GM23338 (cell line): ENCODE measurements around the gene FBXO38. TPM values are rescaled to one million over a fixed set of nuclear protein-coding genes. Genes with fewer than 3 reads are reported as not detected.

ENCODE experiments used
- ATAC-seq: fragments of 200-7000 bp; cut with Tn5 transposase; 3 replicates; pipeline ENCODE4 v1.9.1; 2020
- DNase-seq: peaks from one replicate; pipeline ENCODE4 v3.0.0-alpha.2; 2015; ENCODE audit warnings: low spot score
- H2AFZ ChIP-seq: fragments of 200-600 bp; sonication (generic); 2 replicates; pipeline ENCODE4 v1.8.0; 2016; ENCODE audit warnings: antibody characterized with exemption, mild to moderate bottlenecking, moderate library complexity
- H3F3A ChIP-seq: fragments of 200-600 bp; sonication (generic); replicated peaks from 2 replicates; pipeline ENCODE4 v1.8.0; 2017; ENCODE audit warnings: antibody characterized with exemption, mixed run types, low read depth
- H3K27ac ChIP-seq: fragments of 200-600 bp; sonication (generic); 2 replicates; pipeline ENCODE4 v1.6.1; 2016; ENCODE audit warnings: low read depth
- H3K27me3 ChIP-seq: fragments of 200-600 bp; sonication (generic); 2 replicates; pipeline ENCODE4 v1.8.0; 2016; ENCODE audit warnings: mild to moderate bottlenecking, mixed run types, moderate library complexity; ENCODE audit not compliant: insufficient read depth
- H3K36me3 ChIP-seq: fragments of 200-600 bp; sonication (generic); 2 replicates; pipeline ENCODE4 v1.8.0; 2016; ENCODE audit warnings: mild to moderate bottlenecking; ENCODE audit not compliant: insufficient read depth
- H3K4me1 ChIP-seq: fragments of 200-600 bp; sonication (generic); 2 replicates; pipeline ENCODE4 v1.8.0; 2016; ENCODE audit warnings: mild to moderate bottlenecking, moderate library complexity; ENCODE audit not compliant: insufficient read depth
- H3K4me2 ChIP-seq: fragments of 200-600 bp; sonication (generic); 2 replicates; pipeline ENCODE4 v1.7.1; 2017; ENCODE audit warnings: mixed run types
- H3K4me3 ChIP-seq: fragments of 200-600 bp; sonication (generic); 2 replicates; pipeline ENCODE4 v1.6.1; 2016; ENCODE audit warnings: mixed run types
- H3K79me2 ChIP-seq: fragments of 200-600 bp; sonication (generic); replicated peaks from 2 replicates; pipeline ENCODE4 v1.8.0; 2017; ENCODE audit warnings: mild to moderate bottlenecking; ENCODE audit not compliant: insufficient read depth
- H3K9me2 ChIP-seq: fragments of 200-600 bp; sonication (generic); 2 replicates; pipeline ENCODE4 v1.8.0; 2017; ENCODE audit not compliant: insufficient read depth
- H4K20me1 ChIP-seq: fragments of 200-600 bp; sonication (generic); replicated peaks from 2 replicates; pipeline ENCODE4 v1.8.0; 2017; ENCODE audit warnings: mild to moderate bottlenecking; ENCODE audit not compliant: insufficient read depth
- H3K27ac Mint-ChIP-seq: 2 replicates; pipeline ENCODE4 v1.8.0; 2020; ENCODE audit warnings: inconsistent platforms, mild to moderate bottlenecking, moderate library complexity, mixed read lengths
- H3K27me3 Mint-ChIP-seq: 3 replicates; pipeline ENCODE4 v1.8.0; 2022; ENCODE audit warnings: low read depth, mild to moderate bottlenecking, moderate library complexity, mixed read lengths, inconsistent platforms; ENCODE audit not compliant: insufficient read depth, poor library complexity
- H3K36me3 Mint-ChIP-seq: 3 replicates; pipeline ENCODE4 v1.8.0; 2021; ENCODE audit warnings: low read depth, mild to moderate bottlenecking, inconsistent platforms, moderate library complexity, mixed read lengths
- H3K4me1 Mint-ChIP-seq: 3 replicates; pipeline ENCODE4 v1.8.0; 2020; ENCODE audit warnings: mild to moderate bottlenecking, inconsistent platforms, mixed read lengths
- H3K4me3 Mint-ChIP-seq: 3 replicates; pipeline ENCODE4 v1.8.0; 2021; ENCODE audit warnings: moderate library complexity, mild to moderate bottlenecking, inconsistent platforms, mixed read lengths
- H3K9me3 Mint-ChIP-seq: 3 replicates; pipeline ENCODE4 v1.8.0; 2020; ENCODE audit warnings: moderate library complexity, mild to moderate bottlenecking, inconsistent platforms, mixed read lengths
- CREB1 ChIP-seq: fragments of 250-450 bp; sonication (Bioruptor Pico); IDR thresholded peaks from 2 replicates; pipeline ENCODE4 v1.5.0; 2020; ENCODE audit warnings: low read depth, mild to moderate bottlenecking, moderate library complexity
- CTCF ChIP-seq, 2 experiments: fragments of 200-600 bp in 1 of 2; sonication (generic) in 1 of 2; conservative IDR thresholded peaks; 2 replicates each; pipeline versions ENCODE4 v1.5.1 to v1.6.1; 2016 to 2017; ENCODE audit warnings: antibody characterized with exemption in 2 of 2, low read depth in 2 of 2, mild to moderate bottlenecking in 2 of 2, moderate library complexity in 1 of 2
- ETS1 ChIP-seq: IDR thresholded peaks from 2 replicates; pipeline ENCODE4 v1.6.1; 2016; ENCODE audit warnings: antibody characterized with exemption
- EZH2 ChIP-seq: fragments of 200-600 bp; sonication (generic); IDR thresholded peaks from one replicate; pipeline ENCODE4 v1.8.0; 2017; ENCODE audit warnings: antibody characterized with exemption, mild to moderate bottlenecking, low read depth; ENCODE audit not compliant: unreplicated experiment
- EZH2phosphoT487 ChIP-seq: fragments of 200-600 bp; sonication (generic); IDR thresholded peaks from one replicate; pipeline ENCODE4 v1.8.1; 2018; ENCODE audit warnings: antibody characterized with exemption; ENCODE audit not compliant: unreplicated experiment
- JUNB ChIP-seq: IDR thresholded peaks from one replicate; pipeline ENCODE4 v1.6.1; 2016; ENCODE audit warnings: antibody characterized with exemption; ENCODE audit not compliant: unreplicated experiment
- NANOG ChIP-seq: IDR thresholded peaks from 2 replicates; pipeline ENCODE4 v1.6.1; 2016; ENCODE audit warnings: antibody characterized with exemption, borderline replicate concordance
- POLR2AphosphoS5 ChIP-seq: IDR thresholded peaks from 2 replicates; pipeline ENCODE4 v1.6.1; 2016; ENCODE audit warnings: antibody characterized with exemption, low read depth
- ZNF331 ChIP-seq: fragments of 250-450 bp; sonication (Bioruptor Pico); IDR thresholded peaks from 2 replicates; pipeline ENCODE4 v1.5.0; 2020; ENCODE audit warnings: low read depth, mild to moderate bottlenecking, moderate library complexity
- ZNF462 ChIP-seq: fragments of 250-450 bp; sonication (Bioruptor Pico); IDR thresholded peaks from 2 replicates; pipeline ENCODE4 v1.5.0; 2020; ENCODE audit warnings: mild to moderate bottlenecking, moderate library complexity
- polyA plus RNA-seq: library from polyadenylated mRNA; unstranded; fragments of >200 nt; fragmentation: Nextera tagmentation; extraction: Ambion mirVana; gene quantifications from 2 replicates; pipeline ENCODE4 v1.2.1, GENCODE V29; 2016
- total RNA-seq: library from RNA; depleted of rRNA; stranded (reverse); fragments of >200 nt; shearing (Covaris generic); gene quantifications from 2 replicates; pipeline ENCODE4 v1.2.3, GENCODE V29; 2014
- TF ChIP-seq, protein P1 (sequence below): IDR thresholded peaks from one replicate; pipeline ENCODE4 v1.6.1; 2018; ENCODE audit warnings: antibody characterized with exemption; ENCODE audit not compliant: unreplicated experiment

Gene FBXO38
- total and polyA plus RNA-seq, 2 experiments from 2014 or later: 13.3 to 45.6 TPM

GRCh38 chr5:148388696-148389095 is 4.9 kb downstream of the FBXO38 start (continued):
- TF ChIP-seq, protein P1, sequence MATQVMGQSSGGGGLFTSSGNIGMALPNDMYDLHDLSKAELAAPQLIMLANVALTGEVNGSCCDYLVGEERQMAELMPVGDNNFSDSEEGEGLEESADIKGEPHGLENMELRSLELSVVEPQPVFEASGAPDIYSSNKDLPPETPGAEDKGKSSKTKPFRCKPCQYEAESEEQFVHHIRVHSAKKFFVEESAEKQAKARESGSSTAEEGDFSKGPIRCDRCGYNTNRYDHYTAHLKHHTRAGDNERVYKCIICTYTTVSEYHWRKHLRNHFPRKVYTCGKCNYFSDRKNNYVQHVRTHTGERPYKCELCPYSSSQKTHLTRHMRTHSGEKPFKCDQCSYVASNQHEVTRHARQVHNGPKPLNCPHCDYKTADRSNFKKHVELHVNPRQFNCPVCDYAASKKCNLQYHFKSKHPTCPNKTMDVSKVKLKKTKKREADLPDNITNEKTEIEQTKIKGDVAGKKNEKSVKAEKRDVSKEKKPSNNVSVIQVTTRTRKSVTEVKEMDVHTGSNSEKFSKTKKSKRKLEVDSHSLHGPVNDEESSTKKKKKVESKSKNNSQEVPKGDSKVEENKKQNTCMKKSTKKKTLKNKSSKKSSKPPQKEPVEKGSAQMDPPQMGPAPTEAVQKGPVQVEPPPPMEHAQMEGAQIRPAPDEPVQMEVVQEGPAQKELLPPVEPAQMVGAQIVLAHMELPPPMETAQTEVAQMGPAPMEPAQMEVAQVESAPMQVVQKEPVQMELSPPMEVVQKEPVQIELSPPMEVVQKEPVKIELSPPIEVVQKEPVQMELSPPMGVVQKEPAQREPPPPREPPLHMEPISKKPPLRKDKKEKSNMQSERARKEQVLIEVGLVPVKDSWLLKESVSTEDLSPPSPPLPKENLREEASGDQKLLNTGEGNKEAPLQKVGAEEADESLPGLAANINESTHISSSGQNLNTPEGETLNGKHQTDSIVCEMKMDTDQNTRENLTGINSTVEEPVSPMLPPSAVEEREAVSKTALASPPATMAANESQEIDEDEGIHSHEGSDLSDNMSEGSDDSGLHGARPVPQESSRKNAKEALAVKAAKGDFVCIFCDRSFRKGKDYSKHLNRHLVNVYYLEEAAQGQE: no peak
- no peak for TF ChIP-seq JUNB
- no peak for TF ChIP-seq CTCF (conservative IDR thresholded peaks at IDR 0.05; ENCODE audit: low read depth in 2 of 2)
- TF ChIP-seq EZH2: no peak
- TF ChIP-seq ZNF331 (CRISPR knock-in tag): no peak
- TF ChIP-seq CREB1 (CRISPR knock-in tag): no peak
- TF ChIP-seq ETS1: no peak

- peaks cover 82% of the 10 kb centered on the region for H3K79me2 ChIP-seq
- no peak overlapping the region for H2AFZ ChIP-seq
- no peaks in the 10 kb centered on the region for H3F3A ChIP-seq
- H3K27ac ChIP-seq: no peak overlapping the region
- Mint-ChIP-seq H3K27me3 (no peaks in the 10 kb centered on the region), H3K36me3 (peaks cover 6% of the 10 kb centered on the region; the same call in 2 of the 3 replicates), H3K9me3 (no peaks in the 10 kb centered on the region; the same call in 2 of the 3 replicates), H3K4me1 (peaks cover 40% of the 10 kb centered on the region), H3K27ac (peak overlapping the region; percentile 68), H3K4me3 (no peak overlapping the region)
- no peak for DNase-seq
- H3K4me1 ChIP-seq: peaks cover 34% of the 10 kb centered on the region
- no peak overlapping the region for H3K4me2 ChIP-seq
- H3K9me2 ChIP-seq: no peaks in the 10 kb centered on the region
- H3K27me3 ChIP-seq: no peaks in the 10 kb centered on the region
- H3K36me3 ChIP-seq: no peaks in the 10 kb centered on the region
- H3K4me3 ChIP-seq: no peak overlapping the region
- H4K20me1 ChIP-seq: no peaks in the 10 kb centered on the region
- ATAC-seq: no peak
- no peak for TF ChIP-seq ZNF331 (CRISPR knock-in tag)
- no peak for TF ChIP-seq CREB1 (CRISPR knock-in tag)
- no peak for TF ChIP-seq EZH2phosphoT487
- TF ChIP-seq JUNB: no peak
- no peak for TF ChIP-seq POLR2AphosphoS5
- no peak for TF ChIP-seq ZNF462 (CRISPR knock-in tag)
- no peak for TF ChIP-seq ETS1
- no peak for TF ChIP-seq NANOG
These were observed 7.2 kb downstream of the FBXO38 start for GRCh38 chr5:148390914-148391313.
